CD8-positive, alpha-beta memory T cell (primary cell): Measurements from ENCODE around the gene RFX4. TPM values are rescaled to one million over a fixed set of nuclear protein-coding genes. Genes with fewer than 3 reads are reported as not detected.
A peak's percentile ranks its signal among the peaks of the same experiment; 100 is the strongest.

ENCODE experiments used
- CTCF ChIA-PET: fragments of 350-600 bp; sonication (Branson Sonifier 250); formaldehyde crosslinking; loops from one replicate; lab custom pipeline; 2021; ENCODE audit warnings: antibody characterized with exemption; lab: Charles Lee
- POLR2A ChIA-PET: fragments of 350-600 bp; sonication (Branson Sonifier 250); formaldehyde crosslinking; loops from one replicate; lab custom pipeline; 2021; ENCODE audit warnings: antibody characterized with exemption; lab: Charles Lee
- DNase-seq, 5 donors: peaks; one replicate each; pipeline versions ENCODE4 v3.0.0 to v3.0.0-alpha.2; 2020 to 2022; ENCODE audit warnings: mixed read lengths in 1 of 5
- H3K27ac ChIP-seq: one replicate; pipeline ENCODE4 v1.7.0; 2013; ENCODE audit warnings: low read depth, mild to moderate bottlenecking, low read length, moderate library complexity
- H3K27me3 ChIP-seq: 2 replicates; pipeline ENCODE4 v1.7.0; 2013; ENCODE audit warnings: low read length, mild to moderate bottlenecking; ENCODE audit not compliant: insufficient read depth, poor library complexity, severe bottlenecking
- H3K36me3 ChIP-seq: 2 replicates; pipeline ENCODE4 v1.7.0; 2013; ENCODE audit warnings: mild to moderate bottlenecking, low read length, moderate library complexity; ENCODE audit not compliant: insufficient read depth
- H3K4me1 ChIP-seq: 2 replicates; pipeline ENCODE4 v1.7.0; 2013; ENCODE audit warnings: mild to moderate bottlenecking, low read length, moderate library complexity; ENCODE audit not compliant: insufficient read depth
- H3K4me3 ChIP-seq: 2 replicates; pipeline ENCODE4 v1.7.0; 2013; ENCODE audit warnings: mild to moderate bottlenecking, low read length
- H3K9me3 ChIP-seq: 2 replicates; pipeline ENCODE4 v1.7.0; 2013; ENCODE audit warnings: mild to moderate bottlenecking, low read length
- H3K27ac Mint-ChIP-seq, 8 donors: one replicate each; pipeline ENCODE4 v1.8.0; 2020 to 2021; ENCODE audit warnings: mixed read lengths in 8 of 8, mild to moderate bottlenecking in 6 of 8, inconsistent platforms in 3 of 8, moderate library complexity in 3 of 8
- H3K27me3 Mint-ChIP-seq, 2 donors: one replicate each; pipeline ENCODE4 v1.8.0; 2020 to 2021; ENCODE audit warnings: mixed read lengths in 2 of 2, mild to moderate bottlenecking in 1 of 2, moderate library complexity in 1 of 2
- H3K36me3 Mint-ChIP-seq, 3 donors: one replicate each; pipeline ENCODE4 v1.8.0; 2020 to 2021; ENCODE audit warnings: mixed read lengths in 3 of 3, inconsistent platforms in 1 of 3, mild to moderate bottlenecking in 1 of 3
- H3K4me1 Mint-ChIP-seq, 3 donors: one replicate each; pipeline ENCODE4 v1.8.0; 2020 to 2021; ENCODE audit warnings: mixed read lengths in 3 of 3, inconsistent platforms in 1 of 3, mild to moderate bottlenecking in 1 of 3
- H3K4me3 Mint-ChIP-seq, 7 donors: one replicate each; pipeline ENCODE4 v1.8.0; 2020 to 2021; ENCODE audit warnings: mixed read lengths in 7 of 7, mild to moderate bottlenecking in 6 of 7, moderate library complexity in 4 of 7, inconsistent platforms in 2 of 7
- H3K9me3 Mint-ChIP-seq, 5 donors: one replicate each; pipeline ENCODE4 v1.8.0; 2020 to 2022; ENCODE audit warnings: mixed read lengths in 5 of 5, mild to moderate bottlenecking in 3 of 5, moderate library complexity in 2 of 5, inconsistent platforms in 1 of 5
- polyA plus RNA-seq: library from polyadenylated mRNA; unstranded; fragments of 300-500 nt; fragmentation: Illumina TruSeq; gene quantifications from one replicate; pipeline ENCODE4 v1.2.3, GENCODE V29; 2021
- total RNA-seq, 2 experiments: library from RNA; stranded (reverse); gene quantifications; one replicate each; pipeline ENCODE4 v1.2.3, GENCODE V29; 2021

Gene RFX4
- total and polyA plus RNA-seq, 3 experiments from 2014 or later: not detected

GRCh38 chr12:106629797-106630659 is 47.2 kb downstream of the RFX4 start:
- no peak overlapping the region for H3K27ac Mint-ChIP-seq

GRCh38 chr12:106631150-106631549 is 48.3 kb downstream of the RFX4 start:
- peaks cover 8 to 16% of the 10 kb centered on the region in 2 donors for H3K27me3 Mint-ChIP-seq
- H3K4me1 Mint-ChIP-seq: no peaks in the 10 kb centered on the region
- Histone ChIP-seq H3K4me1 (no peaks in the 10 kb centered on the region), H3K4me3 (no peak overlapping the region), H3K27me3 (no peaks in the 10 kb centered on the region), H3K36me3 (no peaks in the 10 kb centered on the region), H3K27ac (no peak overlapping the region), H3K9me3 (no peaks in the 10 kb centered on the region)
- H3K36me3 Mint-ChIP-seq: peaks cover 0 to under 1% (median 0%) of the 10 kb centered on the region in 3 donors
- H3K9me3 Mint-ChIP-seq: no peaks in the 10 kb centered on the region
- CTCF ChIA-PET: no interaction called here
- no peak for DNase-seq
- POLR2A ChIA-PET: no interaction called here
- no peak overlapping the region for H3K27ac Mint-ChIP-seq
- no peak overlapping the region for H3K4me3 Mint-ChIP-seq

More at GRCh38 chr12:106629797-106630659, 47.2 kb downstream of the RFX4 start:
- peaks cover 0 to 1% (median 0%) of the 10 kb centered on the region in 5 donors for H3K9me3 Mint-ChIP-seq
- H3K9me3 ChIP-seq: no peaks in the 10 kb centered on the region
- H3K27ac ChIP-seq: no peak overlapping the region
- H3K27me3 Mint-ChIP-seq: peaks cover 8 to 12% of the 10 kb centered on the region in 2 donors
- H3K36me3 ChIP-seq: no peaks in the 10 kb centered on the region
- H3K4me3 ChIP-seq: no peak overlapping the region
- H3K4me1 Mint-ChIP-seq: no peaks in the 10 kb centered on the region
- H3K4me1 ChIP-seq: no peaks in the 10 kb centered on the region
- no peaks in the 10 kb centered on the region for H3K27me3 ChIP-seq
- ChIA-PET CTCF (no interaction called here), POLR2A (no interaction called here)
- H3K36me3 Mint-ChIP-seq: peaks cover 0 to 8% (median 0%) of the 10 kb centered on the region in 3 donors
- DNase-seq: no peak
- H3K4me3 Mint-ChIP-seq: no peak overlapping the region

GRCh38 chr12:106631797-106632196 is 49.0 kb downstream of the RFX4 start:
- ChIA-PET POLR2A (no interaction called here), CTCF (no interaction called here)
- Histone ChIP-seq H3K9me3 (no peaks in the 10 kb centered on the region), H3K4me3 (no peak overlapping the region), H3K4me1 (no peaks in the 10 kb centered on the region), H3K27ac (no peak overlapping the region), H3K27me3 (no peaks in the 10 kb centered on the region), H3K36me3 (no peaks in the 10 kb centered on the region)
- no peaks in the 10 kb centered on the region for H3K4me1 Mint-ChIP-seq
- H3K9me3 Mint-ChIP-seq: no peaks in the 10 kb centered on the region
- no peaks in the 10 kb centered on the region for H3K36me3 Mint-ChIP-seq
- peak overlapping the region in 2 of 8 donors; percentile 27 to 95 for H3K27ac Mint-ChIP-seq
- DNase-seq: no peak
- peaks cover 8 to 21% of the 10 kb centered on the region in 2 donors for H3K27me3 Mint-ChIP-seq
- no peak overlapping the region for H3K4me3 Mint-ChIP-seq

- peaks cover 8 to 24% of the 10 kb centered on the region in 2 donors for H3K27me3 Mint-ChIP-seq
- no peak for DNase-seq
- no peaks in the 10 kb centered on the region for H3K36me3 Mint-ChIP-seq
- H3K27me3 ChIP-seq: no peaks in the 10 kb centered on the region
- peak overlapping the region in 2 of 8 donors; percentile 2 to 77 for H3K27ac Mint-ChIP-seq
- H3K4me1 ChIP-seq: no peaks in the 10 kb centered on the region
- no peaks in the 10 kb centered on the region for H3K4me1 Mint-ChIP-seq
- H3K4me3 Mint-ChIP-seq: no peak overlapping the region
- no peak overlapping the region for H3K27ac ChIP-seq
- ChIA-PET POLR2A (no interaction called here), CTCF (no interaction called here)
- no peaks in the 10 kb centered on the region for H3K9me3 Mint-ChIP-seq
- H3K9me3 ChIP-seq: no peaks in the 10 kb centered on the region
- no peaks in the 10 kb centered on the region for H3K36me3 ChIP-seq
- no peak overlapping the region for H3K4me3 ChIP-seq
Observed at GRCh38 chr12:106632797-106633450, 50.1 kb downstream of the RFX4 start.

- Histone ChIP-seq H3K36me3 (no peaks in the 10 kb centered on the region), H3K27me3 (no peaks in the 10 kb centered on the region), H3K9me3 (no peaks in the 10 kb centered on the region), H3K4me3 (no peak overlapping the region), H3K27ac (no peak overlapping the region), H3K4me1 (no peaks in the 10 kb centered on the region)
- Mint-ChIP-seq H3K9me3 (no peaks in the 10 kb centered on the region), H3K27me3 (peaks cover 8 to 24% of the 10 kb centered on the region in 2 donors), H3K4me3 (no peak overlapping the region), H3K27ac (no peak overlapping the region), H3K4me1 (no peaks in the 10 kb centered on the region), H3K36me3 (no peaks in the 10 kb centered on the region)
- POLR2A ChIA-PET: no interaction called here
- no peak for DNase-seq
- CTCF ChIA-PET: no interaction called here
Observed at GRCh38 chr12:106633451-106633823, 50.6 kb downstream of the RFX4 start.

- ChIA-PET CTCF (no interaction called here), POLR2A (no interaction called here)
- Mint-ChIP-seq H3K4me1 (no peaks in the 10 kb centered on the region), H3K27me3 (peaks cover 8 to 24% of the 10 kb centered on the region in 2 donors), H3K27ac (no peak overlapping the region), H3K36me3 (no peaks in the 10 kb centered on the region), H3K9me3 (no peaks in the 10 kb centered on the region), H3K4me3 (no peak overlapping the region)
- DNase-seq: no peak
- Histone ChIP-seq H3K27ac (no peak overlapping the region), H3K27me3 (no peaks in the 10 kb centered on the region), H3K4me3 (no peak overlapping the region), H3K4me1 (no peaks in the 10 kb centered on the region), H3K36me3 (no peaks in the 10 kb centered on the region), H3K9me3 (no peaks in the 10 kb centered on the region)
Observed at GRCh38 chr12:106634206-106634605, 51.4 kb downstream of the RFX4 start.

- no peaks in the 10 kb centered on the region for H3K36me3 Mint-ChIP-seq
- CTCF ChIA-PET: no interaction called here
- POLR2A ChIA-PET: no interaction called here
Observed at GRCh38 chr12:106643000-106643399, 60.2 kb downstream of the RFX4 start.

GRCh38 chr12:106644335-106645073 is 61.7 kb downstream of the RFX4 start:
- Mint-ChIP-seq H3K27me3 (peaks cover 0 to 14% of the 10 kb centered on the region in 2 donors), H3K27ac (no peak overlapping the region), H3K36me3 (no peaks in the 10 kb centered on the region), H3K4me1 (no peaks in the 10 kb centered on the region), H3K4me3 (no peak overlapping the region), H3K9me3 (no peaks in the 10 kb centered on the region)
- H3K27ac ChIP-seq: no peak overlapping the region
- no peaks in the 10 kb centered on the region for H3K27me3 ChIP-seq
- ChIA-PET CTCF (no interaction called here), POLR2A (no interaction called here)
- no peaks in the 10 kb centered on the region for H3K9me3 ChIP-seq
- no peaks in the 10 kb centered on the region for H3K4me1 ChIP-seq
- no peaks in the 10 kb centered on the region for H3K36me3 ChIP-seq
- no peak for DNase-seq
- H3K4me3 ChIP-seq: no peak overlapping the region

More at GRCh38 chr12:106643000-106643399, 60.2 kb downstream of the RFX4 start:
- H3K4me1 Mint-ChIP-seq: no peaks in the 10 kb centered on the region
- DNase-seq: no peak
- no peaks in the 10 kb centered on the region for H3K27me3 ChIP-seq
- H3K27ac ChIP-seq: no peak overlapping the region
- H3K9me3 Mint-ChIP-seq: no peaks in the 10 kb centered on the region
- no peaks in the 10 kb centered on the region for H3K36me3 ChIP-seq
- no peaks in the 10 kb centered on the region for H3K9me3 ChIP-seq
- no peak overlapping the region for H3K27ac Mint-ChIP-seq
- no peak overlapping the region for H3K4me3 Mint-ChIP-seq
- peaks cover 0 to 12% of the 10 kb centered on the region in 2 donors for H3K27me3 Mint-ChIP-seq
- no peak overlapping the region for H3K4me3 ChIP-seq
- H3K4me1 ChIP-seq: no peaks in the 10 kb centered on the region
